H1 (cell line): ENCODE data around the gene GARS1. TPM values are rescaled to one million over a fixed set of nuclear protein-coding genes. Genes with fewer than 3 reads are reported as not detected.
"Not testable (repeated sequence)": the region's sequence is repeated elsewhere in the genome, so short reads cannot be mapped to it uniquely, and the experiment has no call there.

Experiments used
- CTCF ChIA-PET: fragments of 300-600 bp; sonication (Branson Sonifier 250); formaldehyde crosslinking; loops from one replicate; lab custom pipeline; 2021; ENCODE audit not compliant: partially characterized antibody; lab: Charles Lee
- POLR2A ChIA-PET: fragments of 300-600 bp; sonication (Branson Sonifier 250); formaldehyde crosslinking; loops from one replicate; lab custom pipeline; 2021; ENCODE audit warnings: inconsistent platforms; ENCODE audit not compliant: partially characterized antibody; lab: Charles Lee
- DNase-seq, 2 experiments: peaks; one replicate each; pipeline versions ENCODE4 v3.0.0 to v3.0.0-alpha.2; 2010 to 2022; ENCODE audit warnings: low spot score in 2 of 2, low read depth in 1 of 2, mixed read lengths in 1 of 2
- FAIRE-seq: peaks from 2 replicates; lab custom pipeline; 2011; peaks lifted over from hg19 to GRCh38; lab: Jason Lieb, UNC
- H2AFZ ChIP-seq: 2 replicates; pipeline ENCODE4 v1.8.1; 2012; ENCODE audit warnings: low read length, inconsistent platforms
- H2AK5ac ChIP-seq: 2 replicates; pipeline ENCODE4 v1.6.1; 2013; ENCODE audit warnings: low read depth, low read length
- H2BK120ac ChIP-seq: replicated peaks from 2 replicates; pipeline ENCODE3; 2013; ENCODE audit warnings: low read depth, low read length, inconsistent platforms
- H2BK12ac ChIP-seq: 2 replicates; pipeline ENCODE4 v1.6.1; 2013; ENCODE audit warnings: low read depth, low read length
- H2BK15ac ChIP-seq: 2 replicates; pipeline ENCODE4 v1.6.1; 2013; ENCODE audit warnings: low read length
- H2BK20ac ChIP-seq: 2 replicates; pipeline ENCODE4 v1.6.1; 2013; ENCODE audit warnings: low read length
- H2BK5ac ChIP-seq: 2 replicates; pipeline ENCODE4 v1.6.1; 2013; ENCODE audit warnings: low read depth, low read length
- H3K14ac ChIP-seq: 2 replicates; pipeline ENCODE4 v1.6.1; 2013; ENCODE audit warnings: inconsistent platforms; ENCODE audit not compliant: insufficient read length
- H3K18ac ChIP-seq: 2 replicates; pipeline ENCODE4 v1.6.1; 2013; ENCODE audit warnings: low read length; ENCODE audit errors: extremely low read depth
- H3K23ac ChIP-seq: 2 replicates; pipeline ENCODE4 v1.6.1; 2013; ENCODE audit warnings: inconsistent platforms; ENCODE audit not compliant: insufficient read length
- H3K23me2 ChIP-seq: 2 replicates; pipeline ENCODE4 v1.6.1; 2013; ENCODE audit warnings: low read depth, low read length
- H3K27ac ChIP-seq: 2 replicates; pipeline ENCODE4 v1.6.1; 2011; ENCODE audit warnings: low read depth, low read length, inconsistent platforms
- H3K27me3 ChIP-seq, 4 experiments: replicated peaks in 1 of 4; 1 replicate in 1 of 4; 2 replicates in 3 of 4; pipeline versions ENCODE4 v1.6.1 to v1.8.1; 2011 to 2013; ENCODE audit warnings: low read length in 3 of 4, mild to moderate bottlenecking in 3 of 4, inconsistent platforms in 2 of 4, mixed read lengths in 2 of 4, moderate library complexity in 1 of 4; ENCODE audit not compliant: control insufficient read depth in 3 of 4, insufficient read depth in 3 of 4; ENCODE audit errors: extremely low read depth in 1 of 4
- H3K36me3 ChIP-seq, 4 experiments: 2 replicates each; pipeline versions ENCODE4 v1.6.1 to v1.8.1; 2011 to 2013; ENCODE audit warnings: mild to moderate bottlenecking in 4 of 4, low read length in 3 of 4, moderate library complexity in 2 of 4, control low read depth in 1 of 4, inconsistent platforms in 1 of 4; ENCODE audit not compliant: insufficient read depth in 4 of 4, control insufficient read depth in 2 of 4
- H3K4ac ChIP-seq: replicated peaks from 2 replicates; pipeline ENCODE3; 2013; ENCODE audit warnings: low read length, low read depth, mixed read lengths, inconsistent platforms; ENCODE audit not compliant: insufficient read length
- H3K4me1 ChIP-seq, 4 experiments: replicated peaks in 1 of 4; 1 replicate in 1 of 4; 2 replicates in 3 of 4; pipeline versions ENCODE4 v1.6.1 to v1.8.1; 2011 to 2013; ENCODE audit warnings: low read length in 3 of 4, inconsistent platforms in 2 of 4, mixed read lengths in 1 of 4; ENCODE audit not compliant: insufficient read depth in 4 of 4, control insufficient read depth in 3 of 4
- H3K4me2 ChIP-seq, 2 experiments: 2 replicates each; pipeline versions ENCODE4 v1.6.1 to v1.8.1; 2011 to 2013; ENCODE audit warnings: low read depth in 2 of 2, low read length in 2 of 2, control low read depth in 1 of 2, inconsistent platforms in 1 of 2, mild to moderate bottlenecking in 1 of 2; ENCODE audit not compliant: insufficient read depth in 1 of 2
- H3K4me3 ChIP-seq, 4 experiments: fragments of 200-600, 300-600 bp in 1 of 4; sonication (generic), shearing (Covaris generic), sonication (Bioruptor Twin) in 1 of 4; 2 replicates each; pipeline versions ENCODE4 v1.5.1 to v1.8.1; 2011 to 2016; ENCODE audit warnings: low read length in 4 of 4, low read depth in 3 of 4, control low read depth in 2 of 4, inconsistent platforms in 2 of 4, mild to moderate bottlenecking in 2 of 4, mixed read lengths in 1 of 4, moderate library complexity in 1 of 4; ENCODE audit not compliant: insufficient read depth in 2 of 4; ENCODE audit errors: extremely low read depth in 1 of 4
- H3K56ac ChIP-seq: replicated peaks from 2 replicates; pipeline ENCODE3; 2013; ENCODE audit warnings: low read depth, mild to moderate bottlenecking, mixed read lengths, low read length, inconsistent platforms; ENCODE audit not compliant: insufficient read length
- H3K79me1 ChIP-seq: 2 replicates; pipeline ENCODE4 v1.6.1; 2013; ENCODE audit warnings: low read depth, low read length, control low read depth
- H3K79me2 ChIP-seq, 2 experiments: 2 replicates each; pipeline versions ENCODE4 v1.6.1 to v1.8.1; 2012 to 2013; ENCODE audit warnings: low read length in 2 of 2, mild to moderate bottlenecking in 2 of 2, inconsistent platforms in 1 of 2; ENCODE audit not compliant: insufficient read depth in 2 of 2, control insufficient read depth in 1 of 2
- H3K9ac ChIP-seq, 4 experiments: replicated peaks in 1 of 4; 1 replicate in 1 of 4; 2 replicates in 3 of 4; pipeline versions ENCODE4 v1.6.1 to v1.8.1; 2011 to 2013; ENCODE audit warnings: low read depth in 3 of 4, low read length in 3 of 4, control low read depth in 2 of 4, mild to moderate bottlenecking in 2 of 4, moderate library complexity in 2 of 4, inconsistent platforms in 1 of 4; ENCODE audit errors: extremely low read depth in 1 of 4
- H3K9me3 ChIP-seq, 2 experiments: 2 replicates each; pipeline versions ENCODE4 v1.6.1 to v1.8.1; 2012 to 2013; ENCODE audit warnings: mild to moderate bottlenecking in 2 of 2, moderate library complexity in 2 of 2, control low read depth in 1 of 2, inconsistent platforms in 1 of 2, low read depth in 1 of 2, low read length in 1 of 2, mixed read lengths in 1 of 2; ENCODE audit not compliant: insufficient read depth in 2 of 2
- H4K20me1 ChIP-seq, 2 experiments: replicated peaks in 1 of 2; 2 replicates each; pipeline versions ENCODE3 to v1.8.1; 2011 to 2013; ENCODE audit warnings: inconsistent platforms in 2 of 2, low read length in 2 of 2, mild to moderate bottlenecking in 1 of 2; ENCODE audit not compliant: insufficient read depth in 2 of 2, control insufficient read depth in 1 of 2
- H4K5ac ChIP-seq: 2 replicates; pipeline ENCODE4 v1.6.1; 2013; ENCODE audit warnings: low read length, low read depth, mixed read lengths, inconsistent platforms; ENCODE audit not compliant: insufficient read length
- H4K8ac ChIP-seq: 2 replicates; pipeline ENCODE4 v1.8.0; 2013; ENCODE audit warnings: mild to moderate bottlenecking, moderate library complexity, low read length, inconsistent platforms; ENCODE audit not compliant: insufficient read depth; ENCODE audit errors: extremely low read depth
- H4K91ac ChIP-seq: replicated peaks from 2 replicates; pipeline ENCODE3; 2013; ENCODE audit warnings: low read length, mixed read lengths, inconsistent platforms; ENCODE audit not compliant: insufficient read length
- WGBS, 2 experiments: shearing (Covaris generic) in 1 of 2; methylation state at CpG; one replicate each; pipeline versions ENCODE4 v1.1.6 to v1.1.7; 2013 to 2015; ENCODE audit warnings: low lambda C conversion rate in 2 of 2, mixed read lengths in 2 of 2, inconsistent platforms in 1 of 2, low coverage in 1 of 2, missing lambda C conversion rate in 1 of 2; ENCODE audit not compliant: insufficient replicate concordance in 2 of 2, insufficient coverage in 1 of 2, insufficient read length in 1 of 2; ENCODE audit errors: extremely low coverage in 1 of 2, missing lambda C conversion rate in 1 of 2; 5-methylcytosine and 5-hydroxymethylcytosine counted together
- polyA plus RNA-seq, 7 experiments: library from polyadenylated mRNA; depleted of rRNA in 3 of 7; stranded (reverse) in 5 of 7; unstranded in 2 of 7; fragments of >200 nt in 5 of 7; fragments of 200-250 nt in 2 of 7; gene quantifications; 1 replicate in 5 of 7; 2 replicates in 1 of 7; 4 replicates in 1 of 7; pipeline versions ENCODE4 v1.2.1 to v1.2.3, GENCODE V29; 2011 to 2013; ENCODE audit warnings: missing spikeins in 2 of 7, mixed read lengths in 2 of 7
- total RNA-seq: library from RNA; stranded (reverse); fragmentation: NEBNext Ultra II Directional; extraction: Animal tissue kit (Norgen Biotek cat#: 25700); gene quantifications from 2 replicates; pipeline ENCODE4 v1.2.1, GENCODE V29; 2021

The GARS1 gene
- total and polyA plus RNA-seq, 2 of the 8 experiments (the other 6 are each of a cell fraction or from before 2014, with no cell fraction given): 270 to 476 TPM

DNA sequence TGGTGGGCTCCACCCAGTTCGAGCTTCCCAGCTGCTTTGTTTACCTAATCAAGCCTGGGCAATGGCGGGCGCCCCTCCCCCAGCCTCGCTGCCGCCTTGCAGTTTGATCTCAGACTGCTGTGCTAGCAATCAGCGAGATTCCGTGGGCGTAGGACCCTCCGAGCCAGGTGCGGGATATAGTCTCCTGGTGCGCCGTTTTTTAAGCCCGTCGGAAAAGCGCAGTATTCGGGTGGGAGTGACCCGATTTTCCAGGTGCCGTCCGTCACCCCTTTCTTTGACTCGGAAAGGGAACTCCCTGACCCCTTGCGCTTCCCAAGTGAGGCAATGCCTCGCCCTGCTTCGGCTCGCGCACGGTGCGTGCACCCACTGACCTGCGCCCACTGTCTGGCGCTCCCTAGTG is 47.6 kb downstream of the GARS1 start:
- not testable (repeated sequence) for H3K27me3 ChIP-seq, H3K14ac ChIP-seq, H3K36me3 ChIP-seq, H3K9ac ChIP-seq, H4K20me1 ChIP-seq, H2AFZ ChIP-seq, H4K5ac ChIP-seq, H3K23ac ChIP-seq, H2BK15ac ChIP-seq, H3K9me3 ChIP-seq, H2BK12ac ChIP-seq, H3K18ac ChIP-seq, H4K8ac ChIP-seq, H3K4me1 ChIP-seq, H3K79me1 ChIP-seq, H2BK5ac ChIP-seq, H3K4ac ChIP-seq, H2BK20ac ChIP-seq, H2AK5ac ChIP-seq, H2BK120ac ChIP-seq, FAIRE-seq, H4K91ac ChIP-seq, H3K56ac ChIP-seq, H3K23me2 ChIP-seq
- Histone ChIP-seq H3K4me2 (peak overlapping the region; percentile 63 to 69; a peak in 2 of 4 replicates), H3K4me3 (peak overlapping the region; percentile 38 to 60 (median 47); a peak in 6 of 8 replicates), H3K27ac (peak overlapping the region; percentile 69; the same call in 1 of the 2 replicates), H3K79me2 (peaks cover 0 to 15% of the 10 kb centered on the region in 2 experiments; a peak in 2 of 4 replicates)
- DNase-seq: peak in 1 of 2 experiments; percentile 70
- CTCF ChIA-PET: interaction anchor here (2.7 kb wide), 1 partner anchor 37 kb away, joined by 10 read pairs; no protein-coding TSS in a partner anchor
- POLR2A ChIA-PET: interaction anchor here (0.6 to 1.8 kb wide), 6 partner anchors 9 to 83 kb away, joined by 3 to 9 read pairs (median 4); no protein-coding TSS in a partner anchor
- 10% methylated on average over 6 of the region's 29 CpGs; no CpG with 5 or more reads in 1 of the 2 experiments for WGBS, 2 experiments
